HG03442 (cell line): ENCODE results near the gene ICAM5.
"Not testable (repeated sequence)": the region's sequence is repeated elsewhere in the genome, so short reads cannot be mapped to it uniquely, and the experiment has no call there.

ENCODE experiments used
- ATAC-seq: cut with Tn5 transposase; IDR thresholded peaks from one replicate; pipeline ENCODE4 v1.9.1; 2021; ENCODE audit warnings: mild to moderate bottlenecking, moderate library complexity; ENCODE audit not compliant: unreplicated experiment

ICAM5 gene, protein sequence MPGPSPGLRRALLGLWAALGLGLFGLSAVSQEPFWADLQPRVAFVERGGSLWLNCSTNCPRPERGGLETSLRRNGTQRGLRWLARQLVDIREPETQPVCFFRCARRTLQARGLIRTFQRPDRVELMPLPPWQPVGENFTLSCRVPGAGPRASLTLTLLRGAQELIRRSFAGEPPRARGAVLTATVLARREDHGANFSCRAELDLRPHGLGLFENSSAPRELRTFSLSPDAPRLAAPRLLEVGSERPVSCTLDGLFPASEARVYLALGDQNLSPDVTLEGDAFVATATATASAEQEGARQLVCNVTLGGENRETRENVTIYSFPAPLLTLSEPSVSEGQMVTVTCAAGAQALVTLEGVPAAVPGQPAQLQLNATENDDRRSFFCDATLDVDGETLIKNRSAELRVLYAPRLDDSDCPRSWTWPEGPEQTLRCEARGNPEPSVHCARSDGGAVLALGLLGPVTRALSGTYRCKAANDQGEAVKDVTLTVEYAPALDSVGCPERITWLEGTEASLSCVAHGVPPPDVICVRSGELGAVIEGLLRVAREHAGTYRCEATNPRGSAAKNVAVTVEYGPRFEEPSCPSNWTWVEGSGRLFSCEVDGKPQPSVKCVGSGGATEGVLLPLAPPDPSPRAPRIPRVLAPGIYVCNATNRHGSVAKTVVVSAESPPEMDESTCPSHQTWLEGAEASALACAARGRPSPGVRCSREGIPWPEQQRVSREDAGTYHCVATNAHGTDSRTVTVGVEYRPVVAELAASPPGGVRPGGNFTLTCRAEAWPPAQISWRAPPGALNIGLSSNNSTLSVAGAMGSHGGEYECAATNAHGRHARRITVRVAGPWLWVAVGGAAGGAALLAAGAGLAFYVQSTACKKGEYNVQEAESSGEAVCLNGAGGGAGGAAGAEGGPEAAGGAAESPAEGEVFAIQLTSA

DNA sequence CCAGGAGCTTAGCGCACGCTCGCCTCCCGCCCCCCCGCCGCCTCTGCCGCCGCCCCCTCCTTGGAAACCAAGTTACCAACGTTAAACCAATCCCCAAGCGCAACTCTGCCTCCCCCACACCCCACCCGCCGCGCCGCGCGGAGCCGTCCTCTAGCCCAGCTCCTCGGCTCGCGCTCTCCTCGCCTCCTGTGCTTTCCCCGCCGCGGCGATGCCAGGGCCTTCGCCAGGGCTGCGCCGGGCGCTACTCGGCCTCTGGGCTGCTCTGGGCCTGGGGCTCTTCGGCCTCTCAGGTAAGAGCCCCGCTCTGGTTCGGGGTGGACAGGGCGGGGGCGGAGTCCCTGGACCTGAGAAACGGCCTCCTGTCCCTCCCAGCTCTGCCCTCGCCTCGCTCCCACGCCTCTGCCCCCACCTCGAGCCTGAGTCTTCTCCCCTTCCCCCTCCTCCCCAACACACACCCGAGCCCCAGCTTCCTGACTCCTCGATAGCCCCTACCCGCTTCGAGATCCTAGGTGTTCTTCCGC is at the start of gene ICAM5:
ICAM5 (plus strand) TSS at position 117 of the 521 bp plus-strand sequence; CDS start at position 209, 92 bp downstream.
- ATAC-seq, result no peak

DNA sequence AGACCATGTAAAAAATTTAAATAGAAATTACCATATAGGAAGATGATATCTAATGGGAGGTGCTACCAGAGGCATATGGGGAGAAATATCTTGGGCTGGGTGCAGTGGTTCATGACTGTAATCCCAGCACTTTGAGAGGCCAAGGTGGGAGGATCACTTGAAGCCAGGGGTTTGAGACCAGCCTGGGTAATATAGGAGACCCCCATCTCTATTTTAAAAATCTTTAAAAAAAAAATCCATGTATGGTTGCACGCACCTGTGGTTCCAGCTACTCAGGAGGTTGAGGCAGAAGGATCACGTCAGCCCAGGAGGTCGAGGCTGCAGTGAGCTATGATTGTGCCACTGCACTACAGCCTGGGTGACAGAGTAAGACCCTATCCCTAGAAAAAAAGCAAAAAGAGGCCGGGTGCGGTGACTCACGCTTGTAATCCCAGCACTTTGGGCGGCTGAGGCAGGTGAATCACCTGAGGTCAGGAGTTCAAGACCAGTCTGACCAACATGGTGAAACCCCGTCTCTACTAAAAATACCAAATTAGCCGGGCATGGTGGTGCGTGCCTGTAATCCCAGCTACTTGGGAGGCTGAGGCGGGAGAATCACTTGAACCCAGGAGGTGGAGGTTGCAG is 47.8 kb upstream of the ICAM5 start:
- ATAC-seq, result not testable (repeated sequence)

DNA sequence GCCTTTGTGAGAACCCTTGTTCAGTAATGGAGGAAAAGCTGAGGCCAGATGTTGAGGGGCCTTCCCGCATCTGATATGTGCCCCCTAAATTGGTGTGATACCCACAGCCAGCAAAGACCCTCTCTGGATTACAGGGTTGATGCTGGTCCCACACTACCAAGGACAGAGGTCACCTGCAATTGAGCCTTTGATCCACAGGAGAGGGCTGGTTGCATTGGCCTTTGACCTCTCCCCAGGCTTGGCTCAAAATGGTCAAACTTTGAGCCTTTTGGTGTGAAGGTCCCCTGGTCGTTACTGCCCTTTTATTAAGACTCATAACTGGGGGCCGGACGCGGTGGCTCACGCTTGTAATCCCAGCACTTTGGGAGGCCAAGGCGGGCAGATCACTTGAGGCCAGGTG is 46.1 kb upstream of the ICAM5 start:
- no peak for ATAC-seq

DNA sequence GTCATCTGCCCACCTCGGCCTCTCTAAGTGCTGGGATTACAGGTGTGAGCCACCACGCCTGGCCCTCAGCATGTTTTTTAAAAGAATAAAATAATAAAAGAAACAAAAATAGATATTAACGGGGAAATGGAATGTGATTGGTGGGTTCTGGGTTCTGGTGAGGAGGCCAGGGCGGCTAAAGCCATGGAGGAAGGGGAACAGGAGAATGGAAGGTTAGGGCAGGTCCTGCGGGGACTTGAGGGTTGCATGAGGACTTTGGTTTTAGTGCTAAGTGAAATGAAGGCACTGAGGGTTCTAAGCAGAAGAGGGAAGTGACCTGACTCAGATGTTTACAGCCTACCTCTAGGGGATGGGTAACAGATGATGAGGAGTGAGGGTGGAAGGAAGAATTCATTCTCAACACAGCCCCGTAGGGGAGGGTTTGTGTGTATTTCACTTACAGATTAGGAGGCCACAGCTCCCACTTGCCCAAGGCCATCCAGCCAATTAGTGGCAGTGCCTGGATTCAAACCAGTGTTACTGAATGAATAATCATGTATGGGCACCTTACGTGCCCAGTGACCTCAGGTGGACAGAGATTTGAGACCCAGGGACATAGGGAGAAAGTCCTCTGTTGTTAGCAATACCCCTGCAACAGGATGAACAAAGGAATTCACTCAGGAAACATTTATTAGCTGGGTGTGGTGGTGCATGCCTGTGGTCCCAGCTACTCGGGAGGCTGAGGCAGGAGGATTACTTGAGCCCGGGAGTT is 44.4 kb upstream of the ICAM5 start:
- no peak for ATAC-seq

DNA sequence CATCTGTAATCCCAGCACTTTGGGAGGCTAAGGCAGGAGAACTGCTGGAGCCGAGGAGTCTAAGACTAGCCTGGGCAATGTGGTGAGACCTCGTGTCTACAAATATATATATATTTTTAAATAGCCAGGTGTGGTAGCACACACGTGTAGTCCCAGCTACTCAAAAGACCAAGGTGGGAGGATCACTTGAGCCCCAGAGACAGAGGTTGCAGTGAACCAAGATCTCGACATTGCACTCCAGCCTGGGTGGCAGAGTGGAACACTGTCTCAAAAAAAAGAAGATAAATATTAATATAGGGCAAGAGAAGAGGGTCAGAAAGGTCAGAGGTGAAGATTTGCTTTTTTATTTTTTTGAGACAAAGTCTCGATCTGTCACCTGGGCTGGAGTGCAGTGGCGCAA is 43.2 kb upstream of the ICAM5 start:
- no peak for ATAC-seq

DNA sequence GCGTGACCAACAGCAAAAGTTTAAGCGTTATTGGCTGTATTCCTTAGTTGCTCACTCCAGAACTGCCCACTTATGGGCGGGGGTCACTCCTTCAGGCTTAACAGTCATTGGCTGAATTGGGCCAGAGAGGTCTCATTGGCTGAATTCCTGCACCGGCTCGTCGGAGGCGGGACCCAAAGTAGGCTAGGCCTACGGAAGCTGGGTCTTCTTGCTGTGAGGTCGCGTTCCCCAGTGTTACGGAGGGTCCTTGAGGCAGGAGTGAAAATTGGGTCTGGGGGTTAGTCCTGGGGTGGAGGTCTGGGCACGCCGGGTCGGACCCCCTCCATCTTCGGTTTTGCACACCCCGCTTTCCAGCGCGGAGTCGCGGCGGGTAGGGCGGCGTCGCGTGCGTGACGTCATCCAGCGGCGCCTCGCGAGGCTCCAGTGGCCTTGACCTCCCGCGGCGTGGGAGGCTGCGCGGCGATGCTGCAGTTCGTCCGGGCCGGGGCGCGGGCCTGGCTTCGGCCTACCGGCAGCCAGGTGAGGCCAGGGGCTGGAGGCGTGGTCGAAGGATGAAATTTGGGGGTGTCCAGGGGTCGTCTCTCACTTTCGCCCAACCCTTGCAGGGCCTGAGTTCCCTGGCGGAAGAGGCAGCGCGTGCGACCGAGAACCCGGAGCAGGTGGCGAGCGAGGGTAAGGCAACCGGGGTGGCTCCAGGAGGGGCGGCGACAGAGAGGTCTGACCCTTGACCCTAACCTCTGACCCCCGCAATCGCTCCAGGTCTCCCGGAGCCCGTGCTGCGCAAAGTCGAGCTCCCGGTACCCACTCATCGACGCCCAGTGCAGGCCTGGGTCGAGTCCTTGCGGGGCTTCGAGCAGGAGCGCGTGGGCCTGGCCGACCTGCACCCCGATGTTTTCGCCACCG is 37.7 kb upstream of the ICAM5 start, which contains the start of gene MRPL4:
MRPL4 (plus strand) TSS at position 423 of the 903 bp plus-strand sequence; CDS start at position 463, 40 bp downstream.
- ATAC-seq, result peak; percentile 84

DNA sequence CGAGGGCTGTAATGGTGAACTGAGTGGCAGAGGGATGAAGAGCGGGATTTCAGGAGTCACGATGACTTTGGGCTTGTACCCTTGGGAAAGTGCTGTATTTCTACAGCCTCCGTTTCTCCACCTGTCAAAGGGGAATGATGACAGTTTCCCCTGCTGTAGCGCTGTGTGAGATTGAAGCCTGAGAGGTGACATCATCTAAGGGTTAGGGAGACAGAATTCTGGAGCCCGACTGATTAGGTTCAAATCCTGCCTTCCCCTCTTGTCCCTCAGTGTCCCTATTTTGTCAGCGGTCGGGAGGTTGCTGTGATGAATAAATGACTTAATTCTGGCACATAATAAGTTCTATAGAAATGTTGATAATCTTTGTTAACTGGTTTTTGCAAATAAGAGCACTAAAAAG is 37.0 kb upstream of the ICAM5 start:
- no peak for ATAC-seq

DNA sequence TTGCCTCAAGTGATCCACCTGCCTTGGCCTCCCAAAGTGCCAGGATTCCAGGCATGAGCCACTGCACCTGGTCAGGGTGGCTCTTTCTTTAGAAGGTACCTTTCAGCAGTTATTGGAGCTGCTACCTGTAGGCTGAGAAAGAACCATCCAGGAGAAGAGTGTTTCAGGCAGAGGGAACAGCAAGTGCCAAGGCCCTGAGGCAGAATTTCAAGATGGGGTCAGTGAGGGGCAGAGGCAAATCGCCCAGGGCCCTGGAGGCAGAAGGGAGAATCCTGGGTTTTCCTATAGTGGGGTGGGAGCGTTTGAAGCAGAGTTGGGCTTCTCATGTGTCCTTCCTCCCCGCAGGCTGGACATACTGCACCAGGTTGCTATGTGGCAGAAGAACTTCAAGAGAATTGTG is 35.5 kb upstream of the ICAM5 start:
- no peak for ATAC-seq

DNA sequence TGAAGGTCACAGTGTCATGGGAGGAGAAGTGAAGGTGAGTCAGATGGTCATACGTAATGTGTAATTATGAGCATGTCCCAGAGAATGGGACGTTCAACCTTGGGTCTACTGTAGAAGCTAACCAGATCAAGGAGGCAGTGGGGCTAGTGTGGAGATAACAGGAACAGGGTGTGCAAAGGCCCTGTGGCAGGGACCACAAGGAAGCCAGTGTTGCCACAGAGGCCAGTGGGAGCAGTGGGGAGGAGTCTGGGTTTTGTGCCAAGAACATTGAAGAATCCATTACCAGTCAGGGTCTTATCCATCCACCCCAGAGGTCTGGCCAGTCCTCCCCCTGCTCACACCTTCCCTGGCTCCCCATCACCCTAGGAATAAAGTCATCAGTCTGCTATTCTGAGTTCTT is 34.4 kb upstream of the ICAM5 start:
- ATAC-seq, result no peak

DNA sequence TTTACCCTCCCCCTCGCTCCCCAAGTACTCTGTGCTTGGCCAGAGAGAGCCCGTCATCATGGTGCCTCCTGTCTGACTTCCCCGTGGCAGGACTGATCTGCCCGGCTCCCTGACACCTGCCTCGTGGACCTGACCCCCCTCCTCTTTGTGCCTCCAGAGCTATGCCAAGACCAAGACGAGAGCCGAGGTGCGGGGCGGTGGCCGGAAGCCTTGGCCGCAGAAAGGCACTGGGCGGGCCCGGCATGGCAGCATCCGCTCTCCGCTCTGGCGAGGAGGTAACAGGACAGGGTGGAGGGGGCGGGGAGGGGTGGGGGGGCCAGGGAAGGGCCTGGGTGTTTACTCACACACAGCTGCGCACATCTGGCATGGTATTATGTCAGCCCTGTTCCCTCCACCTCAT is 33.2 kb upstream of the ICAM5 start:
- no peak for ATAC-seq

DNA sequence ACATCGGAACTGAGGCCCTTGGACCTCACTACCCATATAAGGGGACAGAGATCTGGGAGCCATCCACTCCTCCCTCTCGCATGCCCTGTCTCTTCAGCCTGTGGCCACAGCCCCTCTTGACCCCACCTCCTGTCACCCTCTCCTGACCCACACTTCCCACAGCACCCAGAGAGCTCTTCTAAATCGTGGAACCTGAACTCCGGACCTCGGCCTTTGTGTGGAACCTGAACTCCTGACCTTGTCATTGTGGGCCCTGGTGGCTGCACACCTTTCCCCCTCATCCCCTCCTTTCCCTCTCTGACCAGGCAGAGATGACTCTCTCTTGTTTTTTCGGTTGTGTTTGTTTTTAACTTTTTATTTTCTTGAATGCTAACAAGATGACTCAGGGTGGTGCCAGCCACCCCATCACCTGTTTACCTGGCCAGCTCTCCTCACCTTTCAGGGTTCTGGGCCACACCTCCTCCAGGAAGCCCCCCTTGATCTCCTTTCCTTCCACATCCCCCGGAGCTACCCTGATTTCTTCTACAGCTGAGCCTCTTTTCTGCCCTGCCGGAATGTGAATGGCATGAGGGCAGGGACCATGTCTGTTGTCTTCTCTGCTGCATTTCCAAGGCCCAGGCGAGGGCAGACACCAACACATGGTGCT is 32.7 kb upstream of the ICAM5 start:
- ATAC-seq, result no peak

DNA sequence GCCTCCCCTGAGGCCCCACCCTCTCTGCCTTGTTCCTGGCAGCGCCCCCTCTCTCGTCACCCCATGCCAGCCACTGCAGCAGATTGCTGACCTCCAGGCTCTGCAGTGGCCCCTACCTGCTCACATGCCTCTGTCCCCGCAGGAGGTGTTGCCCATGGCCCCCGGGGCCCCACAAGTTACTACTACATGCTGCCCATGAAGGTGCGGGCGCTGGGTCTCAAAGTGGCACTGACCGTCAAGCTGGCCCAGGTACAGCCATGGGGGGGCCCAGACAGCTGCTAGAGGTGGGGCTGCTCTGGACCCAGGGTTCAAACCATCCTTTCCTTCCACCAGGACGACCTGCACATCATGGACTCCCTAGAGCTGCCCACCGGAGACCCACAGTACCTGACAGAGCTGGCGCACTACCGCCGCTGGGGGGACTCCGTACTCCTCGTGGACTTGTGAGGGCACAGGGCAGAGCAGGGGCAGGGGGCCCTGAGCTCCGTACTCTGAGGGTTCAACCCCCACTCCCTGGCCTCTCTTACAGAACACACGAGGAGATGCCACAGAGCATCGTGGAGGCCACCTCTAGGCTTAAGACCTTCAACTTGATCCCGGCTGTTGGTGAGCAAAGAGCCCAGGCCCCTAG is 31.6 kb upstream of the ICAM5 start:
- no peak for ATAC-seq

DNA sequence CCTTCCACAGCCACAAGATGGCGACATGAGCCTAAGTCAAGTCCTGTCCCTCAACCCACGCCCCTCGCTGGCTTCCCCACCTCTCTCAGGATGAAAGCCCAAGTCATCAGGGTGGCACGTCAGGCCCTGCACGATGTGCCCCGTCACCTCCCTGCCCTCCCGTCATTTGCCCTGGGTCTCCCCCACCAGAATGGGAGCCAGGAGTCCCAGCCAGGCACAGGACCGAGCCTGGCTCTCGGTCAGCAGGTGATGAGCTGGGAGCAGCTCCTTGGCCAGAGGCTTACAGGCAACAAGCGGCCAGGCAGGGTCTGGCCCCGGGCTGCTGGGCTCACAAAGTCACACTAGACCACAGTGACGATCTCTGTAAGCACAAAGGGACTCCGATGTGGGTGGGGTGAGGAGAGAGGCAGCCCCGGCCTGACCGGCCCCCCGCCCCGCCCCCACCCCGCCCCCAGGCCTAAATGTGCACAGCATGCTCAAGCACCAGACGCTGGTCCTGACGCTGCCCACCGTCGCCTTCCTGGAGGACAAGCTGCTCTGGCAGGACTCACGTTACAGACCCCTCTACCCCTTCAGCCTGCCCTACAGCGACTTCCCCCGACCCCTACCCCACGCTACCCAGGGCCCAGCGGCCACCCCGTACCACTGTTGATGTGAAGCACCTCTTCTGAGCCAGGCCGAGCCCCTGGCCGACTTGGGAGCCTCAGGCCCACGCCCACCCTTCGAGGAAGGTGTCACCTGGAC is 30.4 kb upstream of the ICAM5 start:
- ATAC-seq, result no peak

DNA sequence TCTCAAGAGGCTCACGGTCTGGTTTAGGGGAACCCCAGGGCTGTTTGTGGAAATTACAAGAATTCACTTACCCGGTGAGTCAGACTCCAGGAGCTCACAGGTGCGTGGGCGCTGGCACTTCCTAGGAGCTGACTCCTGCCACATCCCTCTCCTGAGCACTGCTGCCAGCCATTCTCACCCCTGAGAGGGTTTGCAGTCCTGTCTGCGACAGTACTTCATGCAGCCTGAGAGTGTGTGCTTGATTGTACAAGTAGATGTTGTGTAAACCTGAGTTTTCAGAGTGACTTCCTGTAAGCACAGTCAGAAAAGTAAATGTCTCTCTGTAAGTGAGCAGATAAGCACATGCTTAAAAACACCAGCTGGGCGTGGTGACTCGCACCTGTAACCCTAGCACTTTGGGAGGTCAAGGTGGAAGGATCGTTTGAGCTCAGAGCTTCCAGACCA is 29.6 kb upstream of the ICAM5 start:
- ATAC-seq, result no peak

DNA sequence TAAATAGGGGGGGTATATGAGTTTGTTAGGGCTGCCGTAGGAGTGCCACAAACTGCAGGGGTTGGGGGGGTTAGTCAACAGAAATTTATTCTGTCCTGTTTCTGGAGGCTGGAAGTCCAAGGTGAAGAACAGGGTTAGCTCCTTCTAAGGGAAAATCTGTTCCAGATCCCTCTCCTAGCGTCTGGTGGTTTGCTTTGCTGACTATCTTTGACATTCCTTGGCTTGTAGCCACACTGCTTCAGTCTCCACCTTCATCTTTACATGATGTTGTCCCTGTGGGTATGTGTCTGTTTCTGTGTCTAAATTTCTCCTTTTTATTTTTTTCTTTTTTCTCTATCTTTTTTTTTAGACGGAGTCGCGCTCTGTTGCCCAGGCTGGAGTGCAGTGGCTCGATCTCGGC is 27.0 kb upstream of the ICAM5 start:
- ATAC-seq, result no peak

DNA sequence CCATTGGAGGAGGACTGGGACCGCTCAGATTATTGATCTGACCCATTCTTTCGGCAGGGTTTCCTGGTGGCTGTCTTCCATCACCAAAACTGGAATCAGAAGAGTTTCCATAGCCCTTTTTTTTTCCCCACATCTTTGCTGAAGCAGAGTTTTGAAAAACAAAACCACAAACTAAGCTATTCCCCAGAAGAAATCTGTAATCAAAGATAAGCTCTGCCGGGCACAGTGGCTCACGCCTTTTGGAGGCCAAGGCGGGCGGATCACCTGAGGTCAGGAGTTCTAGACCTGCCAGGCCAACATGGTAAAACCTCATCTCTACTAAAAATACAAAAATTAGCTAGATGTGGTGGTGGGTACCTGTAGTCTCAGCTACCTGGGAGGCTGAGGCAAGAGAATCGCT is 23.0 kb upstream of the ICAM5 start:
- no peak for ATAC-seq

DNA sequence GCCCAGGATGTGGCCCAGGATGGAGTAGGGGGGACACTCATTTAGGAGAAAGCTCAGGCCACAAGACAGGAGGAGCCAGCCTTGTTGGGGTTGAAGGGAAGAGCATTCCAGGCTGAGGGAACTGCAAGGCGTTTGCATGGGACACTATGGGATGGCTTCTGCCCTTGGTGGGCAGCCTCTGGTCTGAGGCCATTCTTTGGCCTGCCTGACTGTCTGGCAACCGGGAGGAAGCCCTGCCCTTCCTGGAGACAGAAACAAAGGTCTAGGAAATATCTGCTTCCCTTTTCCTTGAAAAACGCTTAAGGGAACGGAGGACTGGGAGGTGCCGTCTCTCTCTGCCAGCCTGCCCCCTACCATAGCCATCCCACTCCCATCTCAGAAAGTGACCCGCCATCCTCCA is 21.7 kb upstream of the ICAM5 start:
- no peak for ATAC-seq
